ENCODE data around the gene CXXC1.
"Not testable (repeated sequence)": the region's sequence is repeated elsewhere in the genome, so short reads cannot be mapped to it uniquely, and the experiment has no call there.

CXXC1 gene

DNA sequence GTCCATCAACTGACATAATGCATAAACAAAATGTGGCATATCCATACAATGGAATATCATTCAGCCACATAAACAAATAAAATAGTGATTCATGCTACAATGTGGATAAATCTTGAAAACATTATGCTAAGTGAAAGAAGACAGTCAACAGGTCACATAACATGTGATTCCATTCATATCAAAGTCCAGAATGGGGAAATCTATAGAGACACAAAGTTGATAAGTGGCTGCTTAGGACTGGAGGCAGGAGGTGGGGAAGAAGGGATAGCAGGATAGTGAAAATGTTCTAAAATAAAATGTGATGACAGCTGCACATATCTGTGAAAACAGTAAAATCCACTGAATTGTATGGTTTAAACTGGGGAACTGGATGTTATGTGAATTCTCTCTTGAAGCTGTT is 39.9 kb downstream of the CXXC1 start (continued):
- TF ChIP-seq, protein P1, sequence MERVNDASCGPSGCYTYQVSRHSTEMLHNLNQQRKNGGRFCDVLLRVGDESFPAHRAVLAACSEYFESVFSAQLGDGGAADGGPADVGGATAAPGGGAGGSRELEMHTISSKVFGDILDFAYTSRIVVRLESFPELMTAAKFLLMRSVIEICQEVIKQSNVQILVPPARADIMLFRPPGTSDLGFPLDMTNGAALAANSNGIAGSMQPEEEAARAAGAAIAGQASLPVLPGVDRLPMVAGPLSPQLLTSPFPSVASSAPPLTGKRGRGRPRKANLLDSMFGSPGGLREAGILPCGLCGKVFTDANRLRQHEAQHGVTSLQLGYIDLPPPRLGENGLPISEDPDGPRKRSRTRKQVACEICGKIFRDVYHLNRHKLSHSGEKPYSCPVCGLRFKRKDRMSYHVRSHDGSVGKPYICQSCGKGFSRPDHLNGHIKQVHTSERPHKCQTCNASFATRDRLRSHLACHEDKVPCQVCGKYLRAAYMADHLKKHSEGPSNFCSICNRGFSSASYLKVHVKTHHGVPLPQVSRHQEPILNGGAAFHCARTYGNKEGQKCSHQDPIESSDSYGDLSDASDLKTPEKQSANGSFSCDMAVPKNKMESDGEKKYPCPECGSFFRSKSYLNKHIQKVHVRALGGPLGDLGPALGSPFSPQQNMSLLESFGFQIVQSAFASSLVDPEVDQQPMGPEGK (CRISPR knock-in tag; IDR thresholded peaks at IDR 0.05; ENCODE audit: borderline replicate concordance), result no peak
- TF ChIP-seq ISL1 (CRISPR knock-in tag; IDR thresholded peaks at IDR 0.05) (no peak), ZC3H10 (CRISPR knock-in tag; IDR thresholded peaks at IDR 0.05) (no peak), OSR1 (CRISPR knock-in tag; IDR thresholded peaks at IDR 0.05) (no peak)

DNA sequence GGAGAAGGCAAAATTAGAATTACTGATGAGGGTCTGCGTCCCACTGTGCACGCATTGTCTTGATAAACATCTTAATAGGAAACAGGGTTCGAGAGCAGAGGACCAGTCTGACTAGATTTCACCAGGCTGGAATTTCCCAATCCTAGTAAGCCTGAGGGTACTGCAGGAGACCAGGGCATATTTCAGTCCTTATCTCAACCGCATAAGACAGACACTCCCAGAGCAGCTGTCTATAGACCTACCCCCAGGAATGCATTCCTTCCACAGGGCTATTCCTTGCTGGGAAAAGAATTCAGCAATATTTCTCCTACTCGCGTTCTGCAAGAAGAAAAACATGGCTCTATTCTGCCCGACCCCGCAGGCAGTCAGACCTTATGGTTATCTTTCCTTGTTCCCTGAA is 45.7 kb downstream of the CXXC1 start:
- not testable (repeated sequence) for ATAC-seq

DNA sequence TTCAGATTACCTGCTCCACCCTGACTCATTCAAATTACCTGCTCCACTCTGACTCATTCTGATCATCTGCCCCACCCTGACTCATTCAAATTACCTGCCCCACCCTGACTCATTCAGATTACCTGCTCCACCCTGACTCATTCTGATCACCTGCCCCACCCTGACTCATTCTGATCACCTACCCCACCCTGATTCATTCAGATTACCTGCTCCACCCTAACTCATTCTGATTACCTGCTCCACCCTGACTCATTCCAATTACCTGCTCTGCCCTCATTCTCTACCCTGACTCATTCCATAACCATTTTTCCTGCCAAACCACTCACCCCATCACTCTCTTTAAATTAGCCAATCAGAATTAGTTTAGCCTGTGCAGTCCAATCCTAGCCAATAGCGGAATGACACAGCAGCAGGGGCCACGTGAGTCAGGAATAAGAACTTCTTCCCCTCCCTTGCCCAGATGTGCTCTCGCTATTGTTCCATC is 47.4 kb downstream of the CXXC1 start:
- TF ChIP-seq ZNF565 (CRISPR knock-in tag; conservative IDR thresholded peaks at IDR 0.05; ENCODE audit: low read depth) (no peak), SNAI2 (CRISPR knock-in tag; IDR thresholded peaks at IDR 0.05) (no peak), BACH2 (CRISPR knock-in tag; IDR thresholded peaks at IDR 0.05; ENCODE audit: borderline replicate concordance) (no peak), GLIS3 (CRISPR knock-in tag; IDR thresholded peaks at IDR 0.05) (no peak), TCF4 (CRISPR knock-in tag; IDR thresholded peaks at IDR 0.05; ENCODE audit: borderline replicate concordance) (no peak), OSR1 (CRISPR knock-in tag; IDR thresholded peaks at IDR 0.05) (no peak), ZFP30 (CRISPR knock-in tag; IDR thresholded peaks at IDR 0.05) (no peak), ZC3H10 (CRISPR knock-in tag; IDR thresholded peaks at IDR 0.05) (no peak), ESRRG (CRISPR knock-in tag; IDR thresholded peaks at IDR 0.05) (no peak), ZFP3 (CRISPR knock-in tag; IDR thresholded peaks at IDR 0.05) (no peak)
- TF ChIP-seq, protein P2, sequence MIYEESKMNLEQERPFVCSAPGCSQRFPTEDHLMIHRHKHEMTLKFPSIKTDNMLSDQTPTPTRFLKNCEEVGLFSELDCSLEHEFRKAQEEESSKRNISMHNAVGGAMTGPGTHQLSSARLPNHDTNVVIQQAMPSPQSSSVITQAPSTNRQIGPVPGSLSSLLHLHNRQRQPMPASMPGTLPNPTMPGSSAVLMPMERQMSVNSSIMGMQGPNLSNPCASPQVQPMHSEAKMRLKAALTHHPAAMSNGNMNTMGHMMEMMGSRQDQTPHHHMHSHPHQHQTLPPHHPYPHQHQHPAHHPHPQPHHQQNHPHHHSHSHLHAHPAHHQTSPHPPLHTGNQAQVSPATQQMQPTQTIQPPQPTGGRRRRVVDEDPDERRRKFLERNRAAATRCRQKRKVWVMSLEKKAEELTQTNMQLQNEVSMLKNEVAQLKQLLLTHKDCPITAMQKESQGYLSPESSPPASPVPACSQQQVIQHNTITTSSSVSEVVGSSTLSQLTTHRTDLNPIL (CRISPR knock-in tag; IDR thresholded peaks at IDR 0.05; ENCODE audit: low read depth), result no peak
- TF ChIP-seq, protein P1 (CRISPR knock-in tag; IDR thresholded peaks at IDR 0.05; ENCODE audit: borderline replicate concordance), result no peak
- TF ChIP-seq, protein P3, sequence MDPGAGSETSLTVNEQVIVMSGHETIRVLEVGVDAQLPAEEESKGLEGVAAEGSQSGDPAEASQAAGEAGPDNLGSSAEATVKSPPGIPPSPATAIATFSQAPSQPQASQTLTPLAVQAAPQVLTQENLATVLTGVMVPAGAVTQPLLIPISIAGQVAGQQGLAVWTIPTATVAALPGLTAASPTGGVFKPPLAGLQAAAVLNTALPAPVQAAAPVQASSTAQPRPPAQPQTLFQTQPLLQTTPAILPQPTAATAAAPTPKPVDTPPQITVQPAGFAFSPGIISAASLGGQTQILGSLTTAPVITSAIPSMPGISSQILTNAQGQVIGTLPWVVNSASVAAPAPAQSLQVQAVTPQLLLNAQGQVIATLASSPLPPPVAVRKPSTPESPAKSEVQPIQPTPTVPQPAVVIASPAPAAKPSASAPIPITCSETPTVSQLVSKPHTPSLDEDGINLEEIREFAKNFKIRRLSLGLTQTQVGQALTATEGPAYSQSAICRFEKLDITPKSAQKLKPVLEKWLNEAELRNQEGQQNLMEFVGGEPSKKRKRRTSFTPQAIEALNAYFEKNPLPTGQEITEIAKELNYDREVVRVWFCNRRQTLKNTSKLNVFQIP (CRISPR knock-in tag; IDR thresholded peaks at IDR 0.05; ENCODE audit: borderline replicate concordance, low read depth), result no peak
- TF ChIP-seq, protein P4, sequence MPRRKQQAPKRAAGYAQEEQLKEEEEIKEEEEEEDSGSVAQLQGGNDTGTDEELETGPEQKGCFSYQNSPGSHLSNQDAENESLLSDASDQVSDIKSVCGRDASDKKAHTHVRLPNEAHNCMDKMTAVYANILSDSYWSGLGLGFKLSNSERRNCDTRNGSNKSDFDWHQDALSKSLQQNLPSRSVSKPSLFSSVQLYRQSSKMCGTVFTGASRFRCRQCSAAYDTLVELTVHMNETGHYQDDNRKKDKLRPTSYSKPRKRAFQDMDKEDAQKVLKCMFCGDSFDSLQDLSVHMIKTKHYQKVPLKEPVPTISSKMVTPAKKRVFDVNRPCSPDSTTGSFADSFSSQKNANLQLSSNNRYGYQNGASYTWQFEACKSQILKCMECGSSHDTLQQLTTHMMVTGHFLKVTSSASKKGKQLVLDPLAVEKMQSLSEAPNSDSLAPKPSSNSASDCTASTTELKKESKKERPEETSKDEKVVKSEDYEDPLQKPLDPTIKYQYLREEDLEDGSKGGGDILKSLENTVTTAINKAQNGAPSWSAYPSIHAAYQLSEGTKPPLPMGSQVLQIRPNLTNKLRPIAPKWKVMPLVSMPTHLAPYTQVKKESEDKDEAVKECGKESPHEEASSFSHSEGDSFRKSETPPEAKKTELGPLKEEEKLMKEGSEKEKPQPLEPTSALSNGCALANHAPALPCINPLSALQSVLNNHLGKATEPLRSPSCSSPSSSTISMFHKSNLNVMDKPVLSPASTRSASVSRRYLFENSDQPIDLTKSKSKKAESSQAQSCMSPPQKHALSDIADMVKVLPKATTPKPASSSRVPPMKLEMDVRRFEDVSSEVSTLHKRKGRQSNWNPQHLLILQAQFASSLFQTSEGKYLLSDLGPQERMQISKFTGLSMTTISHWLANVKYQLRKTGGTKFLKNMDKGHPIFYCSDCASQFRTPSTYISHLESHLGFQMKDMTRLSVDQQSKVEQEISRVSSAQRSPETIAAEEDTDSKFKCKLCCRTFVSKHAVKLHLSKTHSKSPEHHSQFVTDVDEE (CRISPR knock-in tag; IDR thresholded peaks at IDR 0.05), result no peak

DNA sequence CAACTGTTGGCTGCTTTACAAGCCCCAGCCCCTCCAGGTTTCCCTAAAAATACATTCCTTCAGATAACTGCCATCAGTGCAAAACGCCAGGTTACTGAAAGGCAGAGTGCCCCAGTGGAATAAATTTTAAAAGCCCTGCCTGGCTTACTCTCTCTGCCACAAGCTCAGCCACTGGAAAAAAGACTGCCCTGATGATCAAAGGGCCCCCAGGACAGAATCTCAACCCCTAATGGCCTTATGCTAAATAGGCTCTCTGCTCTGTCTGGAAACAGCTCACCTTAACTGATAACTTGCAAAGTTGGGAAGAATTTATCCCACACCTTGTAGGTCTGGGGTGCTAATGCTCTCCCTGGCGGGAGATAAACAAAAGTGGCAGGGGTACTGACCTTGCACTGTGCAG is 55.1 kb downstream of the CXXC1 start:
- no peak for TF ChIP-seq TCF4 (CRISPR knock-in tag; IDR thresholded peaks at IDR 0.05; ENCODE audit: borderline replicate concordance)
- TF ChIP-seq, protein P1 (CRISPR knock-in tag; IDR thresholded peaks at IDR 0.05; ENCODE audit: borderline replicate concordance), result no peak
- TF ChIP-seq GLIS3 (CRISPR knock-in tag; IDR thresholded peaks at IDR 0.05), result no peak
- no peak for TF ChIP-seq ZNF70 (CRISPR knock-in tag; IDR thresholded peaks at IDR 0.05)
- TF ChIP-seq, protein P4 (CRISPR knock-in tag; IDR thresholded peaks at IDR 0.05), result no peak
- TF ChIP-seq ZFP30 (CRISPR knock-in tag; IDR thresholded peaks at IDR 0.05), result no peak
- TF ChIP-seq ZFP3 (CRISPR knock-in tag; IDR thresholded peaks at IDR 0.05), result no peak
- TF ChIP-seq ISL1 (CRISPR knock-in tag; IDR thresholded peaks at IDR 0.05), result no peak
- no peak for TF ChIP-seq ZNF8 (CRISPR knock-in tag; IDR thresholded peaks at IDR 0.05)
- no peak for TF ChIP-seq SNAI2 (CRISPR knock-in tag; IDR thresholded peaks at IDR 0.05)
- TF ChIP-seq OSR1 (CRISPR knock-in tag; IDR thresholded peaks at IDR 0.05), result no peak
- TF ChIP-seq, protein P2 (CRISPR knock-in tag; IDR thresholded peaks at IDR 0.05; ENCODE audit: low read depth), result no peak
- TF ChIP-seq ARNTL (CRISPR knock-in tag; IDR thresholded peaks at IDR 0.05; ENCODE audit: borderline replicate concordance, low read depth), result no peak
- ATAC-seq, result no peak

More for the DNA sequence above, 47.4 kb downstream of the CXXC1 start:
- no peak for ATAC-seq

Data from SK-N-SH treated with all-trans-retinoic acid at 6 μM for 48 hours (cell line).